NCI-H2227 (cell line): ENCODE measurements around the gene SLC7A6.
"Not testable (repeated sequence)": the region's sequence is repeated elsewhere in the genome, so short reads cannot be mapped to it uniquely, and the experiment has no call there.

Experiments
- DNase-seq: peaks from one replicate; lab custom pipeline; 2025; ENCODE audit not compliant: unreplicated experiment; lab: John Stamatoyannopoulos, UW

The SLC7A6 gene

GRCh38 chr16:68281368-68282063, 17.2 kb downstream of the SLC7A6 start:
- DNase-seq = no peak

- DNase-seq = no peak
Measured at GRCh38 chr16:68282064-68282452, 17.7 kb downstream of the SLC7A6 start.

GRCh38 chr16:68283346-68283745, 19.0 kb downstream of the SLC7A6 start:
- DNase-seq = no peak

- DNase-seq = no peak
Measured at GRCh38 chr16:68283801-68284598, 19.7 kb downstream of the SLC7A6 start.

GRCh38 chr16:68284847-68285246, 20.5 kb downstream of the SLC7A6 start:
- DNase-seq = no peak

- DNase-seq = no peak
Measured at GRCh38 chr16:68285683-68286082, 21.4 kb downstream of the SLC7A6 start.

GRCh38 chr16:68286153-68287074, 22.1 kb downstream of the SLC7A6 start:
- DNase-seq = no peak

- no peak for DNase-seq
Measured at GRCh38 chr16:68287276-68288251, 23.2 kb downstream of the SLC7A6 start.

GRCh38 chr16:68288252-68288650, 23.9 kb downstream of the SLC7A6 start:
- no peak for DNase-seq

GRCh38 chr16:68288796-68289195, 24.5 kb downstream of the SLC7A6 start:
- DNase-seq = not testable (repeated sequence)

GRCh38 chr16:68289202-68289601, 24.9 kb downstream of the SLC7A6 start:
- no peak for DNase-seq

GRCh38 chr16:68289621-68290329, 25.4 kb downstream of the SLC7A6 start:
- DNase-seq = no peak

GRCh38 chr16:68290450-68290849, 26.1 kb downstream of the SLC7A6 start:
- no peak for DNase-seq

- no peak for DNase-seq
Measured at GRCh38 chr16:68291227-68291626, 26.9 kb downstream of the SLC7A6 start.

GRCh38 chr16:68292425-68292824, 28.1 kb downstream of the SLC7A6 start:
- no peak for DNase-seq

GRCh38 chr16:68296291-68296690, 32.0 kb downstream of the SLC7A6 start:
- no peak for DNase-seq

- no peak for DNase-seq
Measured at GRCh38 chr16:68296693-68297092, 32.4 kb downstream of the SLC7A6 start.

GRCh38 chr16:68297908-68298307, 33.6 kb downstream of the SLC7A6 start:
- no peak for DNase-seq

- DNase-seq = no peak
Measured at GRCh38 chr16:68298312-68298711, 34.0 kb downstream of the SLC7A6 start.
